Dermis blood vessel endothelial cell (primary cell): ENCODE results near the gene FUCA2. TPM values are rescaled to one million over a fixed set of nuclear protein-coding genes. Genes with fewer than 3 reads are reported as not detected.
A peak's percentile ranks its signal among the peaks of the same experiment; 100 is the strongest.

Experiments used
- DNase-seq: peaks from one replicate; pipeline ENCODE4 v3.0.0; 2010
- total RNA-seq: library from RNA; depleted of rRNA; stranded (reverse); fragments of >200 nt; gene quantifications from 2 replicates; pipeline ENCODE4 v1.2.3, GENCODE V29; 2014

FUCA2 gene, protein sequence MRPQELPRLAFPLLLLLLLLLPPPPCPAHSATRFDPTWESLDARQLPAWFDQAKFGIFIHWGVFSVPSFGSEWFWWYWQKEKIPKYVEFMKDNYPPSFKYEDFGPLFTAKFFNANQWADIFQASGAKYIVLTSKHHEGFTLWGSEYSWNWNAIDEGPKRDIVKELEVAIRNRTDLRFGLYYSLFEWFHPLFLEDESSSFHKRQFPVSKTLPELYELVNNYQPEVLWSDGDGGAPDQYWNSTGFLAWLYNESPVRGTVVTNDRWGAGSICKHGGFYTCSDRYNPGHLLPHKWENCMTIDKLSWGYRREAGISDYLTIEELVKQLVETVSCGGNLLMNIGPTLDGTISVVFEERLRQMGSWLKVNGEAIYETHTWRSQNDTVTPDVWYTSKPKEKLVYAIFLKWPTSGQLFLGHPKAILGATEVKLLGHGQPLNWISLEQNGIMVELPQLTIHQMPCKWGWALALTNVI
- total RNA-seq = 30.3 and 52.8 TPM in 2 replicates

DNA sequence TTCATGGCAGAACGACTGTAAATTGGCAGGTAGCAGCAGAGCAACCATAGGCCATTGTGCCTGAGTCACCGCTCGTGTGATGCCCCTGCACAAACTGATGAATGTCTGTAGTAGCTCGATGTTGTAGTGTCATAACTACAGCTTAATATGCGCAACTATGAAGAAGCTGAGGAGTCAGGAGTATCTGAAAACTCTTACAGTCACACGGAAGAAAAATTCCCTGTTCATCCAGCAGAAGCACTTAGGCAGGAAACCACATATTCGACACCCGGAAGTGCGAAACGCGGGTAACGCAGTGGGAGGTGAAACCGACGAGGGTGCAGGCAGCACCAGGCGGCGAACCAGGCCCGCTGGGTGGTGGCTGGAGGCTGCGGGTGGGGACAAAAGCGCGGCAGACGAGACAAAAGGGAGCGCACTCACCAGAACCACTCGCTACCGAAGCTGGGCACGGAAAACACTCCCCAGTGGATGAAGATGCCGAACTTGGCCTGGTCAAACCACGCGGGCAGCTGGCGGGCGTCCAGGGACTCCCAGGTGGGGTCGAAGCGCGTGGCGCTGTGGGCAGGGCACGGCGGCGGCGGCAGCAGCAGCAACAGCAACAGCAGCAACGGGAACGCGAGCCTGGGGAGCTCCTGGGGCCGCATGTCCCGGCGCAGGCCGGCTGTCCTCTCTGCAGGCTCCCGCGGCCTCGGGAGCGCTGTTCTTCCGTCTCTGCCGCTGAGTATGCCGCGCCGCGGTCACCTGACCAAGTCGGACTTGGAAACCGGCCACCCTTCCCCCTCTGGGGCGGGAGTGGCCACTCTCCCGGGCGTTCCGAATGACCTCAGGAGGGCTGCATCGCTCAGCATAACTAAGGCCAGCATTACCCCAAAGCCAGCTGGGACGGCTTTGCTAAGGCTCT is at the start of gene FUCA2:
TSS of gene FUCA2 (minus strand) at position 730 of the 901 bp plus-strand sequence. CDS start at position 644, 86 bp downstream.
- DNase-seq = peak; percentile 88

DNA sequence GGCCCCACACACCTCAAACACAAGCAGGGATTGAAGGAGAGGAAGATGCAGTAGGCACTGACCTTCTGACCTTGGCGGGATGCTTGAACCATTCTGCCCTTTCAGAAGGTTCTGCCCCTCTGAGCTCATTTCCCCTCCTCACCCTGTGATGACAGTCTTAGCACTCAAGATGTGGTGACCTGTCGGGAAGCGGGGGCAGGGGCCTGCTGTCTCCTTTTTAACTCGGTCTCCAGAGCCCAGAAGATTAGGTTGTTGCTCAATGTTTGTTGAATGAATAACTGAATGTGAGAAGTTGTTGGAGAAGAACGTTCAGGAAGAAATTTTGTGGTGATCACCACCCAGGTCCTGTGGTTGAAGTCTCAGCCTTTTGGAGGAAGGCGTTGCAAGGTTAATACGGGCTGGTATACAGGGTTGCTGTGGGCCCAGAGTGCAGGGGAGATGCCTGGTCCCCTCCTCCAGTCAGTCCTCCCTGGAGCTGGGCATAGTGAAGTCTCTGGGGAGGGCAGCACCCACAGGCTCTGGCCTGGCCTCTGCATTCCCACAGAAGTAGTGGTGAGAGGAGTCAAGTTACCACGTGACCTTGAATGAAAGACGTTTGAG is 49.7 kb upstream of the FUCA2 start:
- no peak for DNase-seq

DNA sequence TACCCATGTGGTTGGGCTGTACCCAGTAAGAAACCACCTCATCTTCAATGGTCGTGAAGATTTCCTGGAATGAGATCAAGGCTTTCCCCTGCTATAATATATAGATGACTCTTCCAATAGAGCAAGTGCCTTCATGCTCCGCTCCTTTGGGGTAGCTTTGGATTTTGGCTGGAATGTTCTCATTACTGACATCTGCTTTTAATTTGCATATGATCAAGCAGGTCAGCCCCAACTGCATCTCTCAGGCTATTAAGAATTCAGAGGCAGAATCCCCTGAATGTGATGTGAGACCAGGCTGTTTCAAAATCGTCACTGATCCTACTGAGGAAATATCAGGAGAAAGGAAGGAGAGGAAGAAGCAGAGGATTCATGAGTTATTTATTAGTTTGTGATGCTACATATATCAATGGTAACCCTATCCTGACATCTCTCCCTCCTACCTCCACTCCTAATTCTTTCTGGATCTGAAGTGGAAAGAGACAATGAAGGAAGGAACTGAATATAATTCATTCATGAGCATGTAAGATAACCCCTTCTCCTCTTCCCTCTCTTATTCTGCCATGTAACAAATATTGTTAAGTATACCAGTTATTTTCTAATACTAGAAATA is 47.6 kb upstream of the FUCA2 start:
- no peak for DNase-seq

DNA sequence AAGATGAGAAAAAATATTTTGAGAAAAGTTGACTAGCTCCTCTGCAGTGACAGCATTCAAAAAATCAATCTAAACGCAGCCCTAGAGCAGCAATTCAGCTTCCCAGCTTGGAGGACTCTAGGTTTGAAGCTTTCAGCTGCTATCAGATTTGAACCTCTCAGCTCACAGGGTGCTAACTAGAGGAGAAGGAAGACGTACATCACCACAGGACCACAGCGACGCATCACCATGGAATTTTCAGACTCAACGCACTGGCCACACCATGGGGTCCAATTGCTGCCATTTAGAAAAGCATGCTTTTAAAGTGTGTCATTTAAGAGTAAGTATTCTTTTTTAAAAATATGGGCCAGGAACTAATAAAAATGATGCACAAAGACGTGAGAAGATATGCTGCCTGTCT is 45.0 kb upstream of the FUCA2 start:
- DNase-seq = no peak

DNA sequence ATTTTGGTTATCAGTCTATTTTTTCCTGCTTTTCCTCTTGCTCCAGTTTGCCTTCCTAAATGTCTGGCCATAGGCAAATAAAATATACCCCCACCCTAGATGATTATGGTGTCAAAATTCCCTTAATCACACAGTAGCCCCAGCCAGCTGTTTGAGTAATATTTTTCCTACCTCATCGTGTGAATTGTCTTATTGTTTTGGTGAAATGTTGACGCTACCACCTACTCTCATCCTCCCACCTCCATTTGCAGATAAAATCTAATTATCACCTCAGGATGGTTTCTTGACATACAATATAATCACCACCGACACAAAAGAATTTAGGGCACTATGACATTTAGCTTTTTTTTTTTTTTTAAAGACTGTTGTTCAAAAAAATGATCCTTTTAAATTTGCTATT is 44.1 kb upstream of the FUCA2 start:
- DNase-seq = no peak

DNA sequence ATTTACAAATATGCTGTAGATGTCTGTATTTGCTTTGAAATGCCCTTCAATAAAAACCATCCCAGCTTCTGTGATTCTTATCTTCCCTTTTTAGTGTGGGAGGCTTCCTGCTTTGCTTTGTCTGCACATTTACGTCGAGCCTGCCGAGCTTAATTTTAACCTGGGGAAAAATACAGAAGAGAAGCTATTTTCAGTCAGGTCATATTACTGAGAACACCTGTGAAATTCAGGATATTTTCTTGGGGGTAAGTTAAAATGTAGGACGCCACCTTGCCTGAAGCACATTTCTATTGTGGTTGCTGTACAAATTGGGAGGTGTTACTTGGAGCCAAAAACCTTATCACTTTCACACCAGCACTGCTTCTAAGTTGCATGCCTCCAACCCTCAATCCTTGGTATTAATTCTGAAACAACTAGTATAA is 43.6 kb upstream of the FUCA2 start:
- peak; percentile 27 for DNase-seq

DNA sequence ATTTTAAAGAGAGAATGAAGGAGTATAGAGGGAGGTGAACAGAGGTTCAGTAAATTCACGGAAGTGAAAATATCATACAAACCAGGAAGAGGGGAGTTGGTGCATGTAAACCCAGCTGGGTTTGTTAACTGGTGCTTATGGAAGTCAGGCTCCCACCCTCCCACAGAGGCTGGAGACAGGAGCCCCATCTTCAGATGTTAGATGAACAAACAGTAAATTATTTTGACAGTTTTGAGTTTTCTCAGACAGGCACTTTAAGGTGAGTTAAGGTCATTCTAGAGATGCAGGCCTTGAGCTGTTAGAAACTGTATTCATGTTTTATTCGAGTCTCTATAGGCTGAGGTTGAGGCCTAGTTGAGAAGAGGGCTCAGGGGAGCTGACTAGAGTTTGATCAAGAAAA is 41.8 kb upstream of the FUCA2 start:
- DNase-seq = no peak

DNA sequence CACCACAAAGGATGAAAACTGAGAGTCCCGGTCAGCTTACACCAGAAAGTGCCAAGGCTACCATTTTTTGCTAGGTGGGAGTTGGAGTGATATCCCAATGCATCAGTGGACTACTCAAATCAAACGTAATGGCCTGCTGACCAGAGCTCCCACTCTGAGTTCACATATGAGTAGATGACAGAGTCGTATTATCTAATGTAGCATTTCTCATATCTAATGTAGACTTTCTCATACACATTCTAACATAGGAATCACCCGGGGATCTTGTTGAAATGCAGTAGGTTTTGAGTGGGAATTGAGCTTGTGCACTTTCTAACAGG is 38.4 kb upstream of the FUCA2 start:
- DNase-seq = no peak

DNA sequence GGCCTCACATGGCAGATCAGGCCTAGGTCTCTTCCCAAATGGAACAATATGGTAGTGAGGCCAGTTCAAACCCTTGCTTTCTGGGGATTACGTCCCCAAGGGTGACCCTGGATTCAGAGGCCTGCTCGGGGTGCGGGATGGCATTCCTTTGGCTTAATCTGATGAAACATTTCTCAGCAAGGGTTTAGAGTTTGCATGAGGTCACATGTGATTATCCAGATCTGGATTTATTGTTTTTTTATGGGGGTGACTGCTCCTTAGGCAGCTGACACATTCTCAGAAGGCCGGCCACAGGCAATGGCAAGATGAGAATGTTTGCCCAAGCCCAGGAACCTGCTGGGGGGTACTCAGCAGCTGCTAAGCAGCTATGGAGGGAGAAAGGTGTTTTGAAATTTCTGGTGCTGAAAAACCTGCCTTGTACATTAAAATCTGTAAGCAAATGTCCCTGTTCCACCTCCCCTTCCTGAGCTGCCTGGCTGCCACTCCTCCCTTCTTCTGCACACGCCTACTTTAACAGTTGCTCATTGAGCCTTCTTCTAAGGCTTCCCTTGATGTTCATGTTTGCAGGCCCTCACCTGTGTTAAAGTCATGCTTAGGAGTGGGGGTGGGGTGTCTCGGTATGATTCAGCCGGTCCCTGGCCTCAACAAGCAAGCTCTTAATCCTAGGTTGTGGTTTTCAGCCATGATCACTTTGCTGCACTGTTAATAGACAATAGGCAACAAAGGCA is 37.9 kb upstream of the FUCA2 start:
- no peak for DNase-seq

DNA sequence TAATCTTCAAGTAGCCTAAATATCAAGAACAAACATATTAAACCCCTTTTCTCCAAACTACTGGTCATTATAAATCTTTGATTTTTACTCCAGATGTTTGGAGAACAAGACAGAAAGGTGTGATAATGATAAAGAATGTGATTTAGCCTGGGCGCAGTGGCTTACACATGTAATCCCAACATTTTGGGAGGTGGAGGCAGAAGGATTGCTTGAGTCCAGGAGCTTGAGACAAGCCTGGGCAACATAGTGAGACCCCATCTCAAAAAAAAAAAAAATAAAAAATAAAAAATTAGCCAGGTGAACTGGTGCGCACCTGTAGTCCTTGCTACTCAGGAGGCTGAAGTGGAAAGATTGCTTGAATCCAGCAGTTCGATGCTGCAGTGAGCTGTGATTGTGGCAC is 35.1 kb upstream of the FUCA2 start:
- no peak for DNase-seq

DNA sequence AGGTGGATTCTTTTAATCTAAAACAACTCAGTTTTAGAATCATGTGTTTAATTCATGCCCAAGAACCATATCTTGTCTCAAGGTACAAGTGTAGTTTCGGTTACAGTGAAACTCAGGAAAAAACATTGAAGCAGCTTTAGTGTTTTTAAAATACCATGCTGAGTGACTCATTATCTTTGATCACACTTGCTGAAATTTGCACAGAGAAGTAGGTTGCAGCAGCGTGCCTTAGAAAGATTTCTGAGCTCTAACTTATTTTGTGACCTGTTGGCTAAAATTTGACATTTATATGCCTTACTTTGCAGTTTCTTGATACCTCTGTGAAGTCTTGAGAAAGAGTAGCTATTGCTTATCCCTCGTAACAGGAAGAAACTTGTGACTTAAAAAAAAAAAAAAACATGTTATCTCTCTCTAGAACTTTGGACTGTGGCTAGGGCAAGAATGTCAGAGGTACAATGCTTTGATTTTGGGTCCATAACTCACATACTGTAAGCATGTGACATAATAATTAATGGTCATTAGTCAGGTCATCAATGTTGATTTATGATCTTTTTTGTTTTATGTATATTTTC is 34.5 kb upstream of the FUCA2 start:
- DNase-seq = no peak

DNA sequence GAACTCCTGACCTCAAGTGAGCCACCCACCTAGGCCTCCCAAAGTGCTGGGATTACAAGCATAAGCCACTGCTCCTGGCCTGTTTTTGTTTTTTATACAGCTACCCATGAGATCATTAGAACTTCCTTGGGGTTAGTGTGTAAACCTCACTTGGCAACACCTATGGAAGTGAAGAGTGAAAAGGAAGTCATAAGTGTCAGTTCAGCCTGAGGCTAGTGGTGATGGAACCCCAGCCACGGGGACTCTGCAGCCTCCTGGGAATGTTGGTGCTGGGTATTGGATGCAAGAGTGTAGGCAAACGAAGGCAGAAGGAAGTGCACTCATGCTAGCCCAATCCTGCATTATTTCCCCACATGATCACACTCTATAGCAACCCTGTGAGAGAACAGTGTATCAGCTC is 33.6 kb upstream of the FUCA2 start:
- no peak for DNase-seq

DNA sequence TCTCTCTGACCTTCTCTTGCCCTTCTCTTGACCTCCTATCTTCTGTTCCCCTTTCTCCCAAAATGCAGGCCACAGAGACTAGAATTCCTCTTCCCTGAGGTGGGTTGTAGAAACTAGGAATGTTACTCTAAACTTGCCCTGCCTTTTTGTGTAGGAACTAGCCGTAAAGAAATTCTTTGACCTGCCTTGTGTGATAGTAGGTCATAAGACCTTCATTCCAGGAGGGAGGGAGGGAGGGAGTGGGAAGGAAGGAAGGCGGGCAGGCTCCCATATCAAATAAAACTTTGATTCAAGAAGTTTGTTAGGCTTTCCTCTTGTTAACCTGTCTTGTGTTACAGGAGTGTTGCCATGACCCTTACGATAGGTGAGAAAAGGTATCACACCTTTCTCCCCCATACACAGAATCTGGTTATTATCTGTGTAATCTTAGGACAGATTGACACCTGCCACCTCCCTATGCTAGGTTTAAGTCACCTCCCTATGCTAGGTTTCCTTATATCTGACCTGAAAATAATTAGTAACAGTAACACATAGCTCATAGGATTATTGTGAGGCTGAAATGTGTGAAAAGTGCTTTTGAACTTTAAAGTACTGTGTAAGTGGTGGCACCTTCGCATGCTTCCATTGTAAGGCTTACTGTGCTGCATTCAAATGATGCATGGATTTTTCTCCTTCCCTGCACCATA is 32.6 kb upstream of the FUCA2 start:
- no peak for DNase-seq

DNA sequence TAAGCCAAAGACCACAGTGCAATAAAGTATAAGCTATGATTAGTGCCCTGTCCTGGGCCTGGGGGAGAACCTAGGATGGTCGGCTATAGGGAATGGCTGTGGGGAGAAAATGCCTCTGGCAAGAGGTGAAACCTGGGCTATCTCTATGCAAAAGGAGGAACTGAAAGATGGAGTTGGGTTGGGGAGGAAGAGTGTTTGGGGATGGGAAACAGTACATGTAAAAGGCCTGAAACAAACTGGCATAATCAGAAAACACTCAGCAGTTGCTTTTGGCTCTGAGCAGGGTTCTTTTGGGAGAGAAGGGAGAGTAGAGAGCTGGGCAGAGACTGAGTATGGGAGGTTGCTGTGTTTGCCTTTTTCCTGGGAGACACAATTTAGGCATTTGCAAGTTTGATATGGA is 31.9 kb upstream of the FUCA2 start:
- DNase-seq = no peak

DNA sequence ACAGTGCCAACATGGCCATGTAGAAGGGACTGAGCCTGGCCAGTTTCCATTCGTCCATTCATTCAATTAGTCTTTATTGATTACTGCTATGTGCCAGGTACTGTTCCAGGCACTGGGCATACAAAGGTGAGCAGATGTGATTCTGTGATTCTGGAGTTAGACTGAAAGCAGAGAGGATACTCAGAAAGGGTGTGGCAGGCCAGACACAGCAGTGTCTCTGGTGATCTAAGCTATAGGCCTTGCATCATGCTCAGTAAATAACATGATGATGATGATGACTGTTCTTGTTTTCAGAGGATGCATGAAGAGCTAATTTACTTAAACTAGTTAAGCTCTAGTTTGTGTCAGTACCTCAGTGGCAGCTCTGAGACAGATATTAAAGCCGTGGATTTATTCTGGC is 31.4 kb upstream of the FUCA2 start:
- DNase-seq = no peak

DNA sequence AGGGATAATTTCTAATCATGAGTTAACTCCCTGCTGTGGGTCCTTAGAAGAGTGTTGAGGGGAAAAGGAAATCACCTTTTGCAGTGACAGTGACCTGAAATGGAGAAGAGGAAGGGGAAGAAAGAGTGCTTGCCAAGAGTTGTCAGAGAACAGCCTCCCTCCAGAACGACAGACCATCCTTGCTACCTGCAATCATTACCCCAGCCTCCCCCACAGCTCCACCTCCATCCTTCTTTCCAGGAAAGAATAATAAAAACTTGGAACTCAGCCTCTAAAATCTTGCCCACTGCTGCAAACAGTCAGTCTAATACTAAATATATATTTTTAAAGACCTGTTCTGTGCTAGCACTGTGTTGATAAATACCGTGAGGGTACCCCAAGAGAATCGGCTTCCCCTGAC is 28.7 kb upstream of the FUCA2 start:
- DNase-seq = no peak

DNA sequence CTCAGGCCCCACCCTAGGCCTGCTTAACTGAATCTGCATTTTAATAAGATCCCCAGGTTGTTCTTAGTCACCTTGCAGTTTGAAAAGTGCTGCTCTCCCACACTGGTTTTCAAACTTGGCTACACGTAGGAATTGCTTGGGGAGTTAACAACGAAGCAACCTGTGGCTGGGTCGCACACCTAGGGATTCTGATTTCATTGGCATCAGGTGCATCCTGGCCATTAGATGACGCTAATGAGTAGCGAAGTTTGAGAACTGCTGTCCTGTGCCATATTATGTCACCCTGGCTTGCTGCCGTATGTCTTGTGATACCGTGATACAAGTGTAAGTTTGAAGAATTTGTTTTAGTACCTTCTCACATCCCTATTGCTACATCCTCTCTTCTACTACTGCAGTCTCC is 28.2 kb upstream of the FUCA2 start:
- no peak for DNase-seq

DNA sequence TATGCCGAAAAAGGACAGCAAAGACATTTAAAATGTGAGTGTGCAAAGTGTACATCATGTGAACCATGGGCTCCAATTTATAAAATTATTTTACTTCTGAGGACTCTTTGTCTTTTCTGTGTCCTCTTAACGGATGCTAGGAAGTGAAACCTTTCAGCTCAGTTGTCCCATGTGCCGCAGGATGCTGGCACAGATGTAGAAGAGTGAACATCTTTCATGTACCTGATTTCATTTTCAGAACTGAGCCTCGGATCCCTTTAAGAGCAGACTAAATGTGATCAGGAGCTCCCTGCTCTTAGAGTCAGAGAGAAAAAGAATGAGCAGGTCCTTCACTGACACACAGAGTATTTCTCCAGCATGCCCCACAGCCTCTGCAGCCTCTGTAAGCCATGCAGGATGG is 27.6 kb upstream of the FUCA2 start:
- no peak for DNase-seq

DNA sequence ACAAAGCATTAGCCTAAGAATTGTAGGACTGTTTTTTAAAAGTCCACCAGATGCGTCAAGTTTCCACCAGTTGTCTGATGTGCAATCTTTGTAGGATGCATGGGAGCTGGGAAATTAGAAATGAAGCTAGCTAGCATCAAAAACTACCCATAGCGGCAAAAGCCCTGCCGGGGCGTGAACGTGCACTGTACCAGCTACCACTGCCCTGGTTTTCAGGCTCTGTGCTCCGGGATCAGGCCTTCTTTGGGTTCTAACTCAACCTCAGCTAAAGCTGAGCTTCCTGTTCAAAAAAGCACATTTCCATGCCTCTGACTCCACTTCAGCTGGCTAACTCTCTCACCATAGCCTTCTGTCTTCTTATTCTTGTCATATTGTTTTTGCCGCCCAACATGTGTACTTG is 26.9 kb upstream of the FUCA2 start:
- DNase-seq = no peak

DNA sequence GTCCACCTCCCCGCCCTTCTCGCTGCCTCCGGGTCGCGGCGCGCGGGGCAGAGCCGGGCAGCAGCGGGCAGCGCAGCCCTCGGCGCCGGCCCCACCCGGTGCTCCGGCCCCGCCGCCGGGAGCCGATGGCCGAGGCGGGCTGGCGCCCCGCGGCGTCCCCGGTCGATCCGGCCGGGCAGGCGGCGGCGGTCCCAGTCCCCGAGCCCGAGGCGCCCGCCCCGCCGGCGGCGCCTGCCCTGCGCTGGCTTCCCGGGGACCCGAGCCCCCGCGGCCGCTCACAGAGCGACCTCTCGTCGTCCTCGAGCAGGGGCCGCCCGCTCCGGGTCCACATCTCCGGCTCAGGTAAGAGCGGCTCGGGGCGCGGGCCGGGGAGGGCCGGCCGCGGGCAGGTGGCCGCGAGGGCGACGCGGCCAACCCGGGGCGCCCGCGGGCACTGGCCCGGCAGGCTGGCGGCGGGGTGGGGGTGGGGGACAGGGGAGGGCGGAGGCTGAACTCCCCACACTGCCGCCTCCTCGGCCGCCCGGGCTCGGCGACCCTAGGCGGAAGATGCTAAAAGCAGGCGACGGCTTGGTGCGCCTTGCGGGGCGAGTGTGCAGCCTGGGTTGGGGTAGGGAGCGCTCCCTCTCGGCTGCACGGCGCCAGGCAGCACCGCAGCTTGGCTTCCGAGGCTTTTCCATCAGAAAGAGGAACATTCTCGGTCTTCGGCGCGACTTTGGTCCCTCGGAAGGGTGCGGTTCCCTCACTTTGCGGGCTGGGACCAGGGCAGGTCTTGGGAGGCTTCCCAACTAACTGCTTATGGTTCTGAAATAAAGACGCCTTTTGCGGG is 25.6 kb upstream of the FUCA2 start:
- peak; percentile 74 for DNase-seq
